IMR-90 (cell line): ENCODE data around the gene C7orf33. TPM values are rescaled to one million over a fixed set of nuclear protein-coding genes. Genes with fewer than 3 reads are reported as not detected.

ENCODE experiments used
- ATAC-seq: fragments of 200-7000 bp; cut with Tn5 transposase; 2 replicates; pipeline ENCODE4 v1.9.1; 2020; ENCODE audit warnings: low read depth, mild to moderate bottlenecking, moderate library complexity
- BruUV-seq: library from RNA; stranded (reverse); fragments of 400-500 nt; replicated peaks from 2 replicates; lab custom pipeline; 2021; lab: Mats Ljungman, UMichigan
- CTCF ChIA-PET: fragments of 300-600 bp; formaldehyde crosslinking; extraction: SDS; loops from one replicate; lab custom pipeline; 2021; ENCODE audit warnings: antibody characterized with exemption; lab: Yijun Ruan, JAX
- POLR2A ChIA-PET: fragments of 300-600 bp; sonication (Branson Sonifier 250); formaldehyde crosslinking; loops from one replicate; lab custom pipeline; 2022; ENCODE audit warnings: antibody characterized with exemption; ENCODE audit not compliant: unreplicated experiment; lab: Charles Lee
- DNase-seq: peaks from one replicate; pipeline ENCODE4 v3.0.0; 2013
- H2AFZ ChIP-seq: replicated peaks from 2 replicates; pipeline ENCODE3; 2013; ENCODE audit warnings: low read length, mild to moderate bottlenecking; ENCODE audit not compliant: poor library complexity
- H2AK5ac ChIP-seq: 2 replicates; pipeline ENCODE4 v1.6.1; 2013; ENCODE audit warnings: low read depth, low read length, inconsistent platforms
- H2AK9ac ChIP-seq: replicated peaks from 2 replicates; pipeline ENCODE3; 2013; ENCODE audit warnings: mild to moderate bottlenecking, low read depth, low read length, moderate library complexity; ENCODE audit not compliant: poor library complexity
- H2BK120ac ChIP-seq: 2 replicates; pipeline ENCODE4 v1.6.1; 2013; ENCODE audit warnings: low read depth, low read length, inconsistent platforms
- H2BK15ac ChIP-seq: 3 replicates; pipeline ENCODE4 v1.6.1; 2013; ENCODE audit warnings: low read depth, low read length, inconsistent platforms
- H2BK20ac ChIP-seq: 2 replicates; pipeline ENCODE4 v1.6.1; 2013; ENCODE audit warnings: low read depth, mild to moderate bottlenecking, inconsistent platforms, low read length, moderate library complexity
- H2BK5ac ChIP-seq: 2 replicates; pipeline ENCODE4 v1.6.1; 2013; ENCODE audit warnings: mild to moderate bottlenecking, low read depth, low read length, inconsistent platforms; ENCODE audit not compliant: poor library complexity, severe bottlenecking
- H3K14ac ChIP-seq: replicated peaks from 2 replicates; pipeline ENCODE4 v1.6.1; 2013; ENCODE audit warnings: low read depth, low read length, inconsistent platforms
- H3K18ac ChIP-seq: 2 replicates; pipeline ENCODE4 v1.6.1; 2013; ENCODE audit warnings: low read depth, low read length, control low read depth
- H3K23ac ChIP-seq: 2 replicates; pipeline ENCODE4 v1.6.1; 2013; ENCODE audit warnings: low read depth, low read length, inconsistent platforms
- H3K27ac ChIP-seq: 2 replicates; pipeline ENCODE4 v1.5.1; 2013; ENCODE audit warnings: mild to moderate bottlenecking, control low read depth, low read length; ENCODE audit not compliant: insufficient read depth
- H3K27me3 ChIP-seq: 2 replicates; pipeline ENCODE4 v1.6.1; 2013; ENCODE audit warnings: low read length; ENCODE audit not compliant: control insufficient read depth, insufficient read depth
- H3K36me3 ChIP-seq: 2 replicates; pipeline ENCODE4 v1.6.1; 2013; ENCODE audit warnings: low read length, mixed read lengths; ENCODE audit not compliant: control insufficient read depth, insufficient read depth
- H3K4ac ChIP-seq: 2 replicates; pipeline ENCODE4 v1.6.1; 2013; ENCODE audit warnings: low read depth, low read length, inconsistent platforms
- H3K4me1 ChIP-seq: 2 replicates; pipeline ENCODE4 v1.6.1; 2013; ENCODE audit warnings: low read length, mixed read lengths; ENCODE audit not compliant: control insufficient read depth, insufficient read depth
- H3K4me2 ChIP-seq: 2 replicates; pipeline ENCODE4 v1.6.1; 2013; ENCODE audit warnings: low read depth, mild to moderate bottlenecking, control low read depth, low read length, moderate library complexity
- H3K4me3 ChIP-seq: 2 replicates; pipeline ENCODE4 v1.5.1; 2013; ENCODE audit warnings: low read depth, mild to moderate bottlenecking, control low read depth, low read length, moderate library complexity; ENCODE audit not compliant: insufficient read depth
- H3K56ac ChIP-seq: 2 replicates; pipeline ENCODE4 v1.6.1; 2013; ENCODE audit warnings: low read length, inconsistent platforms; ENCODE audit not compliant: insufficient read depth; ENCODE audit errors: extremely low read depth
- H3K79me1 ChIP-seq, 2 experiments: 2 replicates each; pipeline ENCODE4 v1.6.1; 2013; ENCODE audit warnings: low read length in 2 of 2, inconsistent platforms in 1 of 2, low read depth in 1 of 2
- H3K9ac ChIP-seq: 2 replicates; pipeline ENCODE4 v1.6.1; 2013; ENCODE audit warnings: low read depth, low read length, control low read depth
- H3K9me1 ChIP-seq: 2 replicates; pipeline ENCODE4 v1.6.1; 2013; ENCODE audit warnings: low read length, inconsistent platforms; ENCODE audit not compliant: insufficient read depth
- H3K9me3 ChIP-seq: 2 replicates; pipeline ENCODE4 v1.6.1; 2013; ENCODE audit warnings: low read length; ENCODE audit not compliant: control insufficient read depth, insufficient read depth
- H4K20me1 ChIP-seq: 2 replicates; pipeline ENCODE4 v1.6.1; 2013; ENCODE audit warnings: low read length, inconsistent platforms; ENCODE audit not compliant: insufficient read depth
- H4K5ac ChIP-seq: 2 replicates; pipeline ENCODE4 v1.6.1; 2013; ENCODE audit warnings: mild to moderate bottlenecking, low read depth, low read length, control low read depth
- H4K8ac ChIP-seq, 2 experiments: 2 replicates each; pipeline ENCODE4 v1.6.1; 2013; ENCODE audit warnings: low read depth in 2 of 2, low read length in 2 of 2, control low read depth in 1 of 2, inconsistent platforms in 1 of 2
- H4K91ac ChIP-seq: 2 replicates; pipeline ENCODE4 v1.6.1; 2013; ENCODE audit warnings: low read depth, low read length, inconsistent platforms; ENCODE audit not compliant: insufficient read depth
- BHLHE40 ChIP-seq: fragments of 150-350 bp; IDR thresholded peaks from 2 replicates; pipeline ENCODE4 v1.6.1; 2016; ENCODE audit warnings: mild to moderate bottlenecking, low read depth, low read length
- CHD1 ChIP-seq: IDR thresholded peaks from 2 replicates; pipeline ENCODE4 v1.6.1; 2012; ENCODE audit warnings: low read depth, low read length, improper control_type of control experiment
- WGBS, 2 experiments: methylation state at CpG; one replicate each; pipeline versions ENCODE4 v1.1.5 to v1.1.7; 2013; ENCODE audit warnings: missing lambda C conversion rate in 2 of 2; ENCODE audit not compliant: insufficient read length in 1 of 2; ENCODE audit errors: extremely low coverage in 2 of 2; 5-methylcytosine and 5-hydroxymethylcytosine counted together
- dilution Hi-C: fragments of 300-500 bp; cut with HindIII; formaldehyde crosslinking; loops from one replicate; pipeline ENCODE4 v1.14.3; 2018; ENCODE audit warnings: low sequenced_read_pairs; ENCODE audit not compliant: unreplicated experiment
- in situ Hi-C: fragments of 300-500 bp; cut with MboI; formaldehyde crosslinking; loops from 3 replicates; pipeline ENCODE4 v1.14.3; 2019; ENCODE audit warnings: low sequenced_read_pairs, inconsistent platforms, mixed read lengths
- intact Hi-C: fragments of 100-400 bp; cut with micrococcal nuclease; formaldehyde crosslinking; loops from 2 replicates; pipeline ENCODE4 v1.10.0; 2022
- polyA plus RNA-seq, 3 experiments: library from polyadenylated mRNA; depleted of rRNA; stranded (reverse); fragments of >200 nt; gene quantifications; 2 replicates each; pipeline ENCODE4 v1.2.3, GENCODE V29; 2012; ENCODE audit warnings: low replicate concordance in 1 of 3
- total RNA-seq: library from RNA; depleted of rRNA; stranded (reverse); fragments of >200 nt; gene quantifications from 2 replicates; pipeline ENCODE4 v1.2.3, GENCODE V29; 2012

Gene C7orf33
- total and polyA plus RNA-seq, 2 of the 4 experiments (the other 2 are of a cell fraction): not detected

DNA sequence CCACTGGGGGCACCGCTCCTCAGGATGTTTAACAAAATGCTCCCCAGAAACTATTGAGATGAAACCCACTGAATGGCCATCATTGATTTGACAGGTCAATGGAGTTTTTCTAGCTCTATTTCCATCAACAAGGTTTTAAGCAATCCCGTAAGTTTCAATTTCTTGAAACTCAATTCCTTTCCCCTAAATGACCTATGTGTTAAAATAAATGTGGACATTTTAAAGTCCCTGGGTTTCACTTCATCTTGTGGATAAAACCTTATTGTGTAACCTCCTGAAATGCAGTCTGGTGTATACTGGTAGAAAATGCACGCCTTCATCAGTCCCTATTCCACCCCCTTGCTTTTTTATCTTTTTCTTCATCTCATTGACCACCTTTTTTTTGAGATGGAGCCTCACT, 8.9 kb upstream of the C7orf33 start:
- Histone ChIP-seq H3K18ac (no peak overlapping the region), H3K4me1 (no peaks in the 10 kb centered on the region), H3K4me3 (no peak overlapping the region), H4K20me1 (no peaks in the 10 kb centered on the region), H3K79me1 (no peaks in the 10 kb centered on the region), H3K14ac (no peak overlapping the region), H3K27ac (no peak overlapping the region), H3K23ac (no peak overlapping the region), H4K91ac (no peak overlapping the region), H2AK9ac (no peak overlapping the region), H2BK5ac (no peak overlapping the region), H2BK120ac (no peak overlapping the region), H3K27me3 (peaks cover 2% of the 10 kb centered on the region; the same call in 1 of the 2 replicates), H2AFZ (no peak overlapping the region), H3K36me3 (no peaks in the 10 kb centered on the region), H2BK15ac (no peak overlapping the region), H3K9me1 (no peaks in the 10 kb centered on the region), H2AK5ac (no peak overlapping the region), H3K9ac (no peak overlapping the region), H3K56ac (no peak overlapping the region), H3K4ac (no peak overlapping the region), H4K5ac (no peak overlapping the region), H3K4me2 (no peak overlapping the region), H4K8ac (no peak overlapping the region), H2BK20ac (no peak overlapping the region), H3K9me3 (no peaks in the 10 kb centered on the region)
- CTCF ChIA-PET: no interaction called here
- WGBS, 2 experiments: no CpG with 5 or more reads among the region's 3 CpGs
- no peak for ATAC-seq
- DNase-seq: no peak
- intact Hi-C loops (no loop called here), in situ Hi-C loops (no loop called here), dilution Hi-C loops (no loop called here)
- POLR2A ChIA-PET: interaction anchor here (0.5 kb wide), 1 partner anchor 43 kb away, joined by 3 read pairs; no protein-coding TSS in a partner anchor
- TF ChIP-seq CHD1 (no peak), BHLHE40 (no peak)
- BruUV-seq: no TSS peak
